CD4-positive, alpha-beta T cell treated with Interleukin-6 at 100 ng/mL for 8 hours (primary cell): Measurements from ENCODE around the gene ATRX.
"Not testable (repeated sequence)": the region's sequence is repeated elsewhere in the genome, so short reads cannot be mapped to it uniquely, and the experiment has no call there.

Experiments
- DNase-seq: peaks from one replicate; pipeline ENCODE4 v3.0.0-alpha.2; 2020; ENCODE audit warnings: mixed read lengths, low spot score

Gene ATRX

DNA sequence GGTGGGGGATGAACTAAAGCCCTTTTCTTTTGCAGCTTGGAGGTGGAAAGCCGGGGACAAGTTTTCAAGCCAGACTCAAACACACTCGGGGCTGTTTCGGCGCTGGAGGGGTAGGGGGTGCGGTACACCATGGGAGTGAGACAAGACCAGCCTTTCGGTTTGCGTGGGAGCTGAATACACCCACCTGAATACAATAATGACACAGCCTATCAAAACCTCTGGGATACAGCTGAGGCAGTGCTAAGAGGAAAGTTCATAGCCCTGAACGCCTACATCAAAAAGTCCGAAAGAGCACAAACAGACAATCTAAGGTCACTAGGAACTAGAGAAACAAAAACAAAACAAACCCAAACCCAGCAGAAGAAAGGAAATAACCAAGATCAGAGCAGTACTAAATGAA lies 163.3 kb downstream of the ATRX start:
- DNase-seq: no peak

DNA sequence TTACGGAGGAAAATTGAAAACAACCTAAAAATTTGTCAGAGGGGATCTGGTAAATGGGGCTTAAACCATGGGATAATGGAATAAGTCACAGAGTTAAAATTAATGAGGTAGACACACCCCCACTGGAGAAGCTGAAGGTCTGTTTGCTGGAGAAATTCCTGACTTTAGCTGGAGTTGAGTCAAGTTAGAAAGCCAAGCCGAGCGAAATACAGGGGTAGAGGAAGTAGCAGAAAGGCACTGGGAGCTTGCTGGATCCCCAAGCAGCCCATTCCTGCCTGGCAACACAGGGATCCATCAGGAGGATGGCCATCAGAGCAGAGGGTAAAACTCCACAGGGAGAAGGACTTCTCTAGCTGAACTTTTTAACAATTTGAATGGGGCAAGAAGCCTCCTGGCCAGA lies 163.8 kb downstream of the ATRX start:
- no peak for DNase-seq

GRCh38 chrX:77621453-77621852 lies 164.6 kb downstream of the ATRX start:
- DNase-seq: not testable (repeated sequence)

- DNase-seq: no peak
Observed at GRCh38 chrX:77617206-77617605, 168.8 kb downstream of the ATRX start.

DNA sequence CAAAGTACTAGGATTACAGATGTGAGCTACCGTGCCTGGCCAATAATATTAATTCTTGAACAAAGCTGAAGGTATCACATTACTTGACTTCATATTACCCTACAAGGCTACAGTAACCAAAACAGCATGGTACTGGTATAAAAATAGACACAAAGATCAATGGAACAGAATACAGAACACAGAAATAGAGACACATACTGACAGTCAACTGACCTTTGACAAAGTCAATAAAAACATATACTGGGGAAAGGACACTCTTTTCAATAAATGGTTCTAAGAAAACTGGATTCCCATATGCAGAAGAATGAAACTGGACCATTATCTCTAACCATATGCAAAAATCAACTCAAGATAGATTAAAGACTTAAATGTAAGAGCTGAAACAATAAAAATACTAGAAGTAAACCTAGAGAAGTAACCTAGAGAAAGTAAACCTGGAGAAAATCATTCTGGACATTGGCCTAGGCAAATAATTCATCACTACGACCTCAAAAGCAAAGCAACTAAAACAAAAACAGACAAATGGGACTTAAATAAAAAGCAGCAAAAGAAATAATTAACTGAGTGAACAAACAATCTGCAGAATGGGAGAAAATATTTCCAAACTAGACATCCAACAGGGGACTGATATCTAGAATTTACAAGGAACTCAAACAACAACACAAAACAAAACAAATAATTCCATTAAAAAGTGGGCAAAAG lies 182.2 kb downstream of the ATRX start:
- DNase-seq: no peak

DNA sequence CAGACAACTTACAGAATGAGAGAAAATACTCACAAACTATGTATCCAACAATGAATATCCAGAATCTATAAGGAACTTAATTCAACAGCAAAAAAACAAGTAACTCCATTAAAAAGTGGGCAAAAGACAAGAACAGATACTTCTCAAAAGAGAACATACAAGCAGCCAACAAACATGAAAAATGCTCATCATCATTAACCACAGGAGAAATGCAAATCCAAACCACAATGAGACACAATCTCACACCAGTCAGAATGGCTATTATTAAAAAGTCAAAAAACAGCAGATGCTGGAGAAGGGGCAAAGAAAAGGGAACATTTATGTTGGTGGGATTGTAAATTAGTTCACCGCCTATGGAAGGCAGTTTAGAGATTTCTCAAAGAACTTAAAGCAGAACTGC lies 188.5 kb downstream of the ATRX start:
- DNase-seq: no peak

GRCh38 chrX:77597090-77597489 lies 188.9 kb downstream of the ATRX start:
- no peak for DNase-seq

GRCh38 chrX:77595848-77596247 lies 190.2 kb downstream of the ATRX start:
- no peak for DNase-seq

DNA sequence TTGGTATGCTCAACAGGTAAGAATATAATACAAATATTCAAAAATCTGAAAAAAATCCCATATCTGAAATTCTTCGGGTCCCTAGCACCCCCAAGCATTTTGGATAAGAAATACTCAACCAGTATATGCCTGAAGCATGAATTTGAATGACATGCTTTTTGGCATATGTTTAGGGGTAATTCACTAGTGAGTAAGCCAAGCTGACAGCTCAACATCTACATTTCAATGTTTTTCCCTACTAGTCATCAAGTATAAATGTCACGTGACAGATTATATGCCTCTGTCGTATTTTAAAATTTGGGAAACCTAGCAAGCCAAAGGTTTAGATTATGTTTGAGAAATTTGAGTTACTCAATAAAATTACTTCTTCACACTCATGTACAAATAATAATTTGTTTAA lies 213.7 kb downstream of the ATRX start:
- DNase-seq: no peak

GRCh38 chrX:77565278-77565677 lies 220.7 kb downstream of the ATRX start:
- DNase-seq: no peak

DNA sequence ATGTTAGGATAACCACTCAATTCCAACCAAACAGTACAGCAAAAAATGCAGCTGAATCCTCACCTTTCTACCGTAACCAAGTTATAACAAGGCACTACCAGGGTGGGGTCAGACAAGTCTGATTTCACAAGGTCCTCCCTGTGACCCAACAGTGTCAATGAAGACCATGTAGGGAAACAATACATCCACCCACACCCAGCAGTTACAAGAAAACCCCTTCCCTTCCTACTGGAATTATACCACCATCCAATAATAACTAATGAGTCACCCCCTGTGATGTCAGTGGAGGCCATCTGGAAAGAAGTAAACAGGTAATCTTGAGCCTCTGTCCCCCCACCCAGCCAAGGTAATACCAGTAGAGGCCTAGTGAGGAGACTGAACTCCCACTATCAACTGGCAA lies 221.2 kb downstream of the ATRX start:
- no peak for DNase-seq

DNA sequence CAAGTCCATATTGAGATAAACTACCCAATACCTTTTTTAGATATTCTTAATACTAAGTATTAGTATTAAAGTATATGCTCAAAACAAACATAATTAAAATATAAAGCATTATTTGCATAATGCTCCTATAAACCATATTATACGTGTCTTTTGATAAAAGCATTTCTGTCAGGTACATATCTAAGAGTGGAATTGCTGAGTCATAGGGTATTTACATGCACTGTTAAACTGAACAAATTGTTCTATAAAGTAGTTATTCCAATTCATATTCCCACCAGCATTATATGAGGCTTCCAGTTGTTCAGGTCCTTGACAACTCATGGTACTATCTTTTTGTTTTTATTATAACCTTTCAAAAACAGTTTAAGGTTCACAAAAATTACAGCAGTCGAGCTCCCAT lies 224.6 kb downstream of the ATRX start:
- no peak for DNase-seq

DNA sequence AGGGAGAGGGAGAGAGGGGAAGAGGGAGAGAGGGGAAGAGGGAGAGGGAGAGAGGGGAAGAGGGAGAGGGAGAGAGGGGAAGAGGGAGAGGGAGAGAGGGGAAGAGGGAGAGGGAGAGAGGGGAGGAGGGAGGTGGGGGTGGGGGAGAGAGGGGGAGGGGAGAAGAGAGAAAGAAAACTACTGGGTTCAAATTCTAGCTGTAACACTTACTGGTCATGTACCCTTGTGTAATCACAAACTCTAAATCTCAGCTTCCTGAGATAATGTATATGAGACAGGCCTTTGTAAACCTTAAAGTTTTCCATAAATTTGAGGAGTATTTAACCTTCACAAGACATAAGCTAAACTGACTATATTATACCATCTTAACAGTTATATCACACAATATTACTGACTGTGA lies 229.7 kb downstream of the ATRX start:
- no peak for DNase-seq

GRCh38 chrX:77548751-77549150 lies 237.3 kb downstream of the ATRX start:
- DNase-seq: no peak

DNA sequence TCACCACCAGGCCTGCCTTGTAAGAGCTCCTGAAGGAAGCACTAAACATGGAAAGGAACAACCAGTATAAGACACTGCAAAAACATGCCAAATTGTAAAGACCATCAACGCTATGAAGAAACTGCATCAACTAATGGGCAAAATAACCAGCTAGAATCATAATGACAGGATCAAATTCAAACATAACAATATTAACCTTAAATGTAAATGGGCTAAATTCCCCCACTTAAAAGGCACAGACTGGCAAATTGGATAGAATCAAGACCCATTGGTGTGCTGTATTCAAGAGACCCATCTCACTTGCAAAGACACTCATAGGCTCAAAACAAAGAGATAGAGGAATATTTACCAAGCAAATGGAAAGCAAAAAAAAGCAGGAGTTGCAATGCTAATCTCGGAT lies 246.2 kb downstream of the ATRX start:
- DNase-seq: not testable (repeated sequence)

GRCh38 chrX:77531261-77531660 lies 254.8 kb downstream of the ATRX start:
- not testable (repeated sequence) for DNase-seq

DNA sequence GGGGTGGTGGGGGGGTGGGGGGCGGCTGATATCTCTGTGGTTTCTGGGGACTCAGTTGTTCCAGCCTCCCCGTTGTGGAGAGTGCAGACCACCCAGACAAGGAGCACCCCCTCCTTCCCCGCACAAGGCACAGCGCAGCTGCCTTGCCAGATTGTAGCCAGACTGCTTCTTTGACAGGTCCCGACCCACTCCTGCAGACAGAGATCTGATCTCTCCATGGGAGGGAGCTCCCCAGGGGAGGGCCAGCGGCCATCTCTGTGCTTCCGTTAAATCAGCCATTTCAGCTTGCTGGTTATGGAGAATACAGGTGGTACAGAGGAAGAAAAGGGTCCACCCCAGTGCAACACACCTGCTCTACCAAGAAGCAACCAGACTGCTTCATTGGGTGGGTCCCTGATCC lies 258.0 kb downstream of the ATRX start:
- no peak for DNase-seq

- DNase-seq: no peak
Observed at GRCh38 chrX:77527233-77528001, 258.6 kb downstream of the ATRX start.

GRCh38 chrX:77519765-77520164 lies 266.3 kb downstream of the ATRX start:
- no peak for DNase-seq

- DNase-seq: no peak
Observed at GRCh38 chrX:77514177-77514576, 271.8 kb downstream of the ATRX start.

DNA sequence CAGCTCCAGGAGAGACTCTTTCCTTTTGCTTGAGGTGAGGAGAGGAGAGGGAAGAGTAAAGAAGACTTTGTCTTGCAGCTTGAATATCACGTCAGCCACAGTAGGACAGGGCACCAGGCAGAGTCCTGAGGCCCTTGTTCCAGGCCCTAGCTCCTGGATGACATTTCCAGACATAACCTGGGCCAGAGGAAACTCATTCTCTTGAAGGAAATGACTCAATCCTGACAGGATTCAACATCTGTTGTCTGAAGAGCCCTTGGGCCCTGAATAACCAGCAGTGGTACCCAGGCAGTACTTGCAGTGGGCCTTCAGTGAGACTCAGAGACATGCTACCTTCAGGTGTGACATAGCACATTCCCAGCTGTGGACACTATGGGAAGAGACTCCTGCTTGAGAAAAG lies 276.0 kb downstream of the ATRX start:
- no peak for DNase-seq

DNA sequence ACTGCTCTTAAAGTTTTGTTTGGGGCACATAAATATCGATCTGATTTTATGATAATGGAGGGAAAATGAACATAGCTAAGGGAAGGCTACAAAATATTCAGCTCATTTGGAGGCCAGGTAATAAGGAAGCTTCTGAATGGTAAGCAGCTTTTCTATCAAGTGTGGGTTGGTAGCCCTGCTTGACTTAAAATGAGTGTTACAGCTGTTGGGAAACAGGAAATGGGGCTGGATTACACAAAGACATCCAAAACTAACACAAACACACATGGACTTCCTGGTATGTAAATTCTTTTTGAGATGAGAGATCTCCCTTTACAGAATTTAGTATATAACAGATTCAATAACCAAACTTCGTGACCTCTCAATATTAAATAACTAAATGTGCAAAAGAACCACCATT lies 280.8 kb downstream of the ATRX start:
- no peak for DNase-seq

GRCh38 chrX:77502951-77503525 lies 283.0 kb downstream of the ATRX start:
- DNase-seq: no peak
